ENCODE data around the gene INTS3. TPM values are rescaled to one million over a fixed set of nuclear protein-coding genes. Genes with fewer than 3 reads are reported as not detected.

INTS3 gene
- total and polyA plus RNA-seq, 2 of the 8 experiments (the other 6 are each of a cell fraction or from before 2014, with no cell fraction given), result 66.8 to 93.2 TPM

DNA sequence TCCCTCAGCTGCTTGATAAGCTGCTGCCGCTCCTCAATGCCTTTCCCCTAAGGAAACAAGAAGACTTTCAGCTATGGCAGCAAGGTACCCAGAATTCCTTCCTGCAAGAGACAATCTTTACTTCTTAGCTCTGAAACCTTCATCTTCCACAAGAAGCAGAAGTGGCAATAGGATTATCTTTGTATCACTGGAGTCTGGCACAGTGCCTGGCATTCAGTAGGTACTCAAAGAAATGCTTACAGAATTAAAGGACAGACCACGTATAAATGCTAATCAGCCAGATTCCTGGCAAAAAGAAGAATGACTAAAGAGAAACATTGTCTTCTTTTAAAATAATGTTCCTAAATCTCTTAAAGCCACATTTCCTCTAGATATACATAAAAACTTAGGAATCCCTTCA lies 91.0 kb downstream of the INTS3 start (continued):
- no peak for TF ChIP-seq ASH2L (IDR thresholded peaks at IDR 0.05; ENCODE audit: low read length)
- TF ChIP-seq CHD2 (IDR thresholded peaks at IDR 0.05; ENCODE audit: low read length), result no peak
- TF ChIP-seq TAF7 (optimal IDR thresholded peaks at IDR 0.05; ENCODE audit: borderline replicate concordance, low read depth, low read length), result no peak

Small RNA genes lying within 50 kb of the gene (microRNA-seq; reads per million reads assigned to microRNA genes)
- gene MIR8083 (ENCODE audit: borderline microRNAs expressed in 2 of 2, borderline number of aligned reads in 2 of 2, borderline replicate concordance in 1 of 2), result 0 reads per million in 2 experiments

Small RNA genes lying within 50 kb of the gene (small RNA-seq; reads per million reads assigned to genes)
- not detected for gene MIR8083 (ENCODE audit: insufficient read depth)
- gene RF00019 (ENCODE audit: insufficient read depth), result not detected
- gene RN7SL372P (ENCODE audit: insufficient read depth), result not detected

Other genes starting within 250 kb of the INTS3 start
- gene S100A6, start 192.1 kb upstream of the INTS3 start, total RNA-seq (2021; fragmentation: NEBNext Ultra II Directional; extraction: Animal tissue kit (Norgen Biotek cat#: 25700)), result 11.1 and 11.5 TPM in 2 replicates
- 45.8 and 63.0 TPM in 2 replicates for gene S100A6, start 192.1 kb upstream of the INTS3 start, polyA plus RNA-seq (2011; rRNA removed)
- gene S100A5, start 187.1 kb upstream of the INTS3 start, total RNA-seq (2021; fragmentation: NEBNext Ultra II Directional; extraction: Animal tissue kit (Norgen Biotek cat#: 25700)), result not detected in 2 replicates
- gene S100A5, start 187.1 kb upstream of the INTS3 start, polyA plus RNA-seq (2011; rRNA removed), result not detected in 2 replicates
- 36.3 and 39.6 TPM in 2 replicates for gene S100A4, start 182.2 kb upstream of the INTS3 start, total RNA-seq (2021; fragmentation: NEBNext Ultra II Directional; extraction: Animal tissue kit (Norgen Biotek cat#: 25700))
- gene S100A4, start 182.2 kb upstream of the INTS3 start, polyA plus RNA-seq (2011; rRNA removed), result 43.3 and 85.4 TPM in 2 replicates
- 0.47 TPM in 1 of 2 replicates, not detected in the other for gene S100A3, start 178.8 kb upstream of the INTS3 start, total RNA-seq (2021; fragmentation: NEBNext Ultra II Directional; extraction: Animal tissue kit (Norgen Biotek cat#: 25700))
- 0.26 and 0.77 TPM in 2 replicates for gene S100A3, start 178.8 kb upstream of the INTS3 start, polyA plus RNA-seq (2011; rRNA removed)
- 2.0 TPM in 1 of 2 replicates, not detected in the other for gene S100A2, start 162.2 kb upstream of the INTS3 start, total RNA-seq (2021; fragmentation: NEBNext Ultra II Directional; extraction: Animal tissue kit (Norgen Biotek cat#: 25700))
- gene S100A2, start 162.2 kb upstream of the INTS3 start, polyA plus RNA-seq (2011; rRNA removed), result 0.71 and 0.86 TPM in 2 replicates
- 14.7 and 14.9 TPM in 2 replicates for gene S100A16, start 114.9 kb upstream of the INTS3 start, total RNA-seq (2021; fragmentation: NEBNext Ultra II Directional; extraction: Animal tissue kit (Norgen Biotek cat#: 25700))
- 51.7 and 61.4 TPM in 2 replicates for gene S100A16, start 114.9 kb upstream of the INTS3 start, polyA plus RNA-seq (2011; rRNA removed)
- 1.4 and 1.5 TPM in 2 replicates for gene S100A14, start 111.7 kb upstream of the INTS3 start, total RNA-seq (2021; fragmentation: NEBNext Ultra II Directional; extraction: Animal tissue kit (Norgen Biotek cat#: 25700))
- gene S100A14, start 111.7 kb upstream of the INTS3 start, polyA plus RNA-seq (2011; rRNA removed), result 3.7 and 5.3 TPM in 2 replicates
- gene S100A13, start 100.5 kb upstream of the INTS3 start, total RNA-seq (2021; fragmentation: NEBNext Ultra II Directional; extraction: Animal tissue kit (Norgen Biotek cat#: 25700)), result 63.6 and 65.3 TPM in 2 replicates
- 79.0 and 127 TPM in 2 replicates for gene S100A13, start 100.5 kb upstream of the INTS3 start, polyA plus RNA-seq (2011; rRNA removed)
- gene S100A1, start 99.6 kb upstream of the INTS3 start, total RNA-seq (2021; fragmentation: NEBNext Ultra II Directional; extraction: Animal tissue kit (Norgen Biotek cat#: 25700)), result not detected in 2 replicates
- 1.1 and 2.0 TPM in 2 replicates for gene S100A1, start 99.6 kb upstream of the INTS3 start, polyA plus RNA-seq (2011; rRNA removed)
- gene CHTOP, start 94.0 kb upstream of the INTS3 start, total RNA-seq (2021; fragmentation: NEBNext Ultra II Directional; extraction: Animal tissue kit (Norgen Biotek cat#: 25700)), result 103 and 104 TPM in 2 replicates
- 73.6 and 84.6 TPM in 2 replicates for gene CHTOP, start 94.0 kb upstream of the INTS3 start, polyA plus RNA-seq (2011; rRNA removed)
- 22.3 and 25.7 TPM in 2 replicates for gene SNAPIN, start 69.3 kb upstream of the INTS3 start, total RNA-seq (2021; fragmentation: NEBNext Ultra II Directional; extraction: Animal tissue kit (Norgen Biotek cat#: 25700))
- 24.7 and 31.1 TPM in 2 replicates for gene SNAPIN, start 69.3 kb upstream of the INTS3 start, polyA plus RNA-seq (2011; rRNA removed)
- 387 and 389 TPM in 2 replicates for gene ILF2, start 57.1 kb upstream of the INTS3 start, total RNA-seq (2021; fragmentation: NEBNext Ultra II Directional; extraction: Animal tissue kit (Norgen Biotek cat#: 25700))
- gene ILF2, start 57.1 kb upstream of the INTS3 start, polyA plus RNA-seq (2011; rRNA removed), result 290 and 474 TPM in 2 replicates
- 11.1 and 13.2 TPM in 2 replicates for gene NPR1, start 49.4 kb upstream of the INTS3 start, total RNA-seq (2021; fragmentation: NEBNext Ultra II Directional; extraction: Animal tissue kit (Norgen Biotek cat#: 25700))
- 10.5 and 11.7 TPM in 2 replicates for gene NPR1, start 49.4 kb upstream of the INTS3 start, polyA plus RNA-seq (2011; rRNA removed)
- 29.4 and 39.1 TPM in 2 replicates for gene SLC27A3, start 47.4 kb downstream of the INTS3 start, total RNA-seq (2021; fragmentation: NEBNext Ultra II Directional; extraction: Animal tissue kit (Norgen Biotek cat#: 25700))
- gene SLC27A3, start 47.4 kb downstream of the INTS3 start, polyA plus RNA-seq (2011; rRNA removed), result 40.1 and 51.2 TPM in 2 replicates
- 39.1 and 41.5 TPM in 2 replicates for gene GATAD2B, start 194.9 kb downstream of the INTS3 start, total RNA-seq (2021; fragmentation: NEBNext Ultra II Directional; extraction: Animal tissue kit (Norgen Biotek cat#: 25700))
- 8.4 and 9.6 TPM in 2 replicates for gene GATAD2B, start 194.9 kb downstream of the INTS3 start, polyA plus RNA-seq (2011; rRNA removed)
- gene DENND4B, start 218.7 kb downstream of the INTS3 start, total RNA-seq (2021; fragmentation: NEBNext Ultra II Directional; extraction: Animal tissue kit (Norgen Biotek cat#: 25700)), result 61.1 and 62.8 TPM in 2 replicates
- gene DENND4B, start 218.7 kb downstream of the INTS3 start, polyA plus RNA-seq (2011; rRNA removed), result 45.6 and 80.8 TPM in 2 replicates
- gene CRTC2, start 230.6 kb downstream of the INTS3 start, total RNA-seq (2021; fragmentation: NEBNext Ultra II Directional; extraction: Animal tissue kit (Norgen Biotek cat#: 25700)), result 28.6 and 33.7 TPM in 2 replicates
- gene CRTC2, start 230.6 kb downstream of the INTS3 start, polyA plus RNA-seq (2011; rRNA removed), result 34.3 and 38.8 TPM in 2 replicates
- gene SLC39A1, start 235.5 kb downstream of the INTS3 start, total RNA-seq (2021; fragmentation: NEBNext Ultra II Directional; extraction: Animal tissue kit (Norgen Biotek cat#: 25700)), result 238 and 244 TPM in 2 replicates
- 318 and 337 TPM in 2 replicates for gene SLC39A1, start 235.5 kb downstream of the INTS3 start, polyA plus RNA-seq (2011; rRNA removed)
- 34.4 and 37.2 TPM in 2 replicates for gene CREB3L4, start 239.9 kb downstream of the INTS3 start, total RNA-seq (2021; fragmentation: NEBNext Ultra II Directional; extraction: Animal tissue kit (Norgen Biotek cat#: 25700))
- gene CREB3L4, start 239.9 kb downstream of the INTS3 start, polyA plus RNA-seq (2011; rRNA removed), result 50.2 and 54.0 TPM in 2 replicates
- 91.1 and 93.0 TPM in 2 replicates for gene JTB, start 249.6 kb downstream of the INTS3 start, total RNA-seq (2021; fragmentation: NEBNext Ultra II Directional; extraction: Animal tissue kit (Norgen Biotek cat#: 25700))
- 122 and 136 TPM in 2 replicates for gene JTB, start 249.6 kb downstream of the INTS3 start, polyA plus RNA-seq (2011; rRNA removed)

All from H1 (cell line).